DMS53 (cell line): ENCODE results near the gene COL27A1.
A peak's percentile ranks its signal among the peaks of the same experiment; 100 is the strongest.

Source experiments
- DNase-seq: peaks from one replicate; lab custom pipeline; 2025; lab: John Stamatoyannopoulos, UW

The COL27A1 gene

DNA sequence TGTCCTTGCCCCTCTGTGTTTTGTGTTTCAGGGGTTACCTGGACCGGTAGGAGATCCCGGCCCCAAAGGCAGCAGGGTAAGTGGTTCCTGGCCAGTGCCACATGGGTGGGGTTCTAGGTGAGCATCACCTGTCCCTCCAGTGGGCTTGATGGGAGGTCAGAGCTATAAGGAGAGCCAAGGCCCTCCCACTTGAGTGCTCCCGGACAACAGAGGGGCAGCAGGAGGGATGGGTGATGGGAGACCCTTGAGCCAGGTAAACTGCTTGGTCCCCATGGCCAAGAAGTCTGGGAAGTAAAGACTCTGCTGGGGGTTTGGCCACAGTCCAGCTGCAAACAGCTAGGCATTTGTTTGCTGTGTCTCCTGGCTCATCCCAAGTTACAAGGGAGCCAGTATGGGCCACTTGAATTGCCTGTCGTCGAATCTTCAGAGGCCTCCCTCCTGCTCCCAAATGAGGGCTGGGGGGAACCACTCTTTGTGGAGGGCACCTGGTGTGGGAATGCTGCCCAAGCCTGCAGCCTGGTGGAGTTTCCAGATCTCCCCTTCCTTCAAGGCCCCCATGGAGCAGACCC, 51.0 kb downstream of the COL27A1 start:
- no peak for DNase-seq

DNA sequence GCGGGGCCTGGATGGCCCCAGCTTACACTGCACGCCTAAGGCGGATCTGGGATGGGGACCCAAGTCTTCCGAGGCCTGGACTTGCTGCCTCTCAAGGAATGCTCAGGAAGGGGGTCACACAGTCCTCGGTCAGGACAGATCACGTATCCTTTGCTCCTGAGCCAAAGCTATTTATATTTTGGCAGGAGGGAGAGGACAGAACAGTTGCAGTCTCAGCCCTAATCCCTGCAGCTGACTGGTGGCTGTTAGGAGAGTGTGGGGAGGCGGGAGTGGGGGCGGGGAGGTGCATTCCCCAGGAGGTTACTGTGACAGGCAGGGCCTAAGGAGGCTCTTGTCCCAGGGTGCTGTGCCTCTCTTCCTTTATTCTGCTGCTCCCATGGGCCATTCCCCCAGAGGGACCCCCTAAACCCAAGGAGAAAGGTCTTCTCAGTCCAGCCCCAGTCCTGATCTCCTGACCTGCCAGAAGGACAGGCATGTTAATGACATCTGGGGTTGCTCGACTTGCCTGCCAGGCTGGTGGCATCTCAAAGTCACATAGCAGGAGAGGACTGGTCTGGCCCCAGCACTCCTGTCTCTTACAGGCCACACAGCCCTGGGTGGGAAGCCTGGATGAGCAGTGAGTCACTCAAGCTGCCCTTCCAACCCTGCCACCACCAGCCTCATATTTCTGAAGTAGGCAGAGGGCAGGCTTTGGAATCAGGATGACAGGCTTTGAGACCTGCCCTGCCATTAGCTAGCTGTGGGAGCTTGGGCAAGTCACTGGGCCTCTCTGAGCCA, 51.9 kb downstream of the COL27A1 start:
- peak; percentile 13 for DNase-seq

DNA sequence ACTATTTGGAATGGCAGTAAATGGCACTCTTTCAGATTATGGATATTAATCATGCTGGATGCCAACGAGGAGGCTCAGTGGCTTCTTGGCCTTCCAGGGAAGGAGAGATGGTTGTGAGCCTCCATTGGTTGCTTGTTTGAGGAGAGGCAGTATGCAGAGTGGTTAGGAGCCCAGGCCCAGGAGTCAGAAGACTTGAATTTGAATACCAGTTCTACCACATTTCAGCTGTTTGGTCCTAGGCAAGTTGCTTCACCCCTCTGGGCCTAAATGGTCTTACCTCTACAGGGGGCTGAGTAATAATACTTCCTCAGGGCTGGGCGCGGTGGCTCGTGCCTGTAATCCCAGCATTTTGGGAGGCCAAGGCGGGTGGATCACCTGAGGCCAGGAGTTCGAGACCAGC, 52.5 kb downstream of the COL27A1 start:
- no peak for DNase-seq

DNA sequence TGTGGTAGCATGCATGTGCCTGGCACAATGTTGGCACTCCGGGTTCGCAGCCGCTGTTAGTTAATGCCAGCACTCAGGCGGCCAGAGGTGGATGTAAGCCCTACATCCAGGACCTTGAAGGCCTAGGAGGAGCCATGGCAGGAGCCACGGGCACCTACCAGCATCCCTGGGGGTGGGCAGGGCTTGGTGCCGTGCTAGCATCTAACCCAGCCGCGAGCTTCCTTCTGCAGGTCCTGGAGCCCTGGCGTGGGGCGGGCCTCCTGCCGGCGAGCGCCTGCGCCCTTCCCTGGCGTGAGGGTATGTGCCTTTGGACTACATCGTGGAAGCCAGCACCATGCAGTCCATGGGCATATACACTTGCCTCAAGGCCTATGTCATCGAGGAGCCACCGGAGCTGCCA, 53.8 kb downstream of the COL27A1 start:
- DNase-seq: no peak

DNA sequence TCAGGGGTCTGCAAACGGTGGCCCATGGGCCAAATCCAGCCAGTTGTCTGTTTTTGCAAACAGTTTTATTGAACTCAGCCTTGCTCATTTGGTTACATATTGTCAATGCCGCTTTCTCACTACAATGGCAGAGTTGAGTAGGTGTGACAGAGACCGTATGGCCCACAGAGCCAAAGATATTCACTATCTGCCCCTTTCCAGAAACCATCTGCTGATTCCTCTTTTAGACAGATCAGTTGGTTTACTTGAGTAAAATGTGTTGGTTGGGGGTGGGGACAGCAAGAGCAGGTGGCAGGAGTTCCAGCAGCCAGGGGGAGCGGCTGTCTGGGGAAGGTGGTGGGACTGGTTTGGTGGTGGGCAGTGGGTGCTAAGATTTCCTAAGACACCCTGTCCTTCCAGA, 54.8 kb downstream of the COL27A1 start:
- DNase-seq: no peak

DNA sequence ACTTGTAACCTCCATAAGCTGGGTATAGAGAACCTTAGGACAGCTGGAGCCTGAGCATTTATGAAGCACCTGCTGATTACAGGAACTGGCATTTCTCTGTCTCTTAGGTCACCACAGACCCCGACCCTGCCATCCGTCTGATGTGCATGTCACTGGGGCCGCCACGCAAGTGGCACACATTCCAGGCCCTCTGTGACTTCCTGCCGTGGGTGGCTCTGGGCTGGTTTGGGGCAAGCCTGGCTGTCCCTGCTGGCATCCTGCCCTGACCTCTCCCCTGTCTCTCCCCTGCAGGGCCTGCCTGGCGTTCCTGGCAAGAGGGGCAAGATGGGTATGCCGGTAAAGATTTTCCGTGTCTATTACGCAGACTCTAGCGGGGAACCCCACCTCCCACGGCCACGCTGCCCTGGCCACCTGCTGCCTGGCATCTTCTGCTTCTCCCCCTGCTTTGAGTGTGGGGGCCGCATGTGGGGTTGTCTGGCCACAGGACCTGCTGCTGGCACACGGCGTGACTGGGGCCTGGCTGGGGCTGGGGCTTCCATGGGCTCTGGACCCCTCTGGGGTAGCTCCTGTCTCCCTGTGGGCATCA, 55.4 kb downstream of the COL27A1 start:
- no peak for DNase-seq

DNA sequence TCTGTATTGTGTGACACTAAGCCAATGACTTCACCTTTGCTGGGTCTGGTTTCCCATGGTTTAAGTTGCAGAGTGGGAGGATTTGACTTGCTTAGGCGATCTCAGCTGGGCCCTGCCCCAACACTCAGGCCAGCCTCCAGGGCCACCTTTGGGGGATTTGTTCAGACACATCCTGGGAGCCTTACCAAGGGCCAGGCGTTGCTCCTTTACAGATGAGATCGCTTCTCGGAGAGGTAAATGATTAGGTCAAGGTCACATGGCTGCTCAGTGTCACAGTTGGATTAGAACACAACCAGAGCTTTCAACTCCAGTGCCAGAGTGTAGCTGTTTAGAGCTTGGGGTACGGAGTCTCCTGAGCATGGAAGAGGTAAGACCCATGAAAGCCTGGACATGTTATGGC, 57.5 kb downstream of the COL27A1 start:
- no peak for DNase-seq

DNA sequence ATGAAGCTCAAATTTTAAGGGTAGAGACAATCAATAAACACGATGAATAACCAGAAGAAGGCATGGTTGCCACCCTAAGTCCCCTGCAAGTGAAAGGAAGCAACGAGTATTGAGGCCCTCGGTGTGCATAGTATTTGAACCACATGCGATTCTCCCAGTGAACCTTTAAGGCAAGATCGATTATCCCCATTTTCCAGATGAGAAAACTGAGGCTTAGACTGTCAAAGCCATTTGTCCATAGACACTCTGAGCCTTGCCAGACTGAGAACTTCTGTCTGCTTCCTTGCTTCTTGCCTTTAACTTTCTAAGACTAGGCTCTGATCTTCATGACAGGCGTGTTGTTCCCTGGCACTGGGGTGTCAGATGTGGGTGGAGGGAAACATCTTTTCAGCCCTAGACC, 58.2 kb downstream of the COL27A1 start:
- DNase-seq: no peak

DNA sequence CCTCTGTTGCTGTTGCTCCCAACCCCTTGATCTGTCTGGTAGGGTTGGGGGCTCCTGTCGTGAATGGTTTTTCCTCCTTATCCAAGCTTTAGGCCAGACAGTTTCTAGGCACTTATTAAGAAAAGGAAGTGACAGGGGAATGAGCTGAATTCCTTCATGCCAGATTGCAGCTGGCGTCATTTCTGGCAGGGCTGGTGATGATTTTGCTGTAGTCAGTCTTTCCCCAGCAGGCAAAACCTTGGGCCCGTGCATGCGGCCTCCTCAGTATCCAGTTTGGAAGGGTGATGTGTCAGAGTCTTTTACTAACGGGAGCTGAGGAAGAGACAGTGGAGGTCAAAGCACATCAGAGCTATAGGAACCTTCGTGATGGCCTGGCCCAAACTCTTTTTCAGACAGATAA, 58.8 kb downstream of the COL27A1 start:
- DNase-seq: no peak

DNA sequence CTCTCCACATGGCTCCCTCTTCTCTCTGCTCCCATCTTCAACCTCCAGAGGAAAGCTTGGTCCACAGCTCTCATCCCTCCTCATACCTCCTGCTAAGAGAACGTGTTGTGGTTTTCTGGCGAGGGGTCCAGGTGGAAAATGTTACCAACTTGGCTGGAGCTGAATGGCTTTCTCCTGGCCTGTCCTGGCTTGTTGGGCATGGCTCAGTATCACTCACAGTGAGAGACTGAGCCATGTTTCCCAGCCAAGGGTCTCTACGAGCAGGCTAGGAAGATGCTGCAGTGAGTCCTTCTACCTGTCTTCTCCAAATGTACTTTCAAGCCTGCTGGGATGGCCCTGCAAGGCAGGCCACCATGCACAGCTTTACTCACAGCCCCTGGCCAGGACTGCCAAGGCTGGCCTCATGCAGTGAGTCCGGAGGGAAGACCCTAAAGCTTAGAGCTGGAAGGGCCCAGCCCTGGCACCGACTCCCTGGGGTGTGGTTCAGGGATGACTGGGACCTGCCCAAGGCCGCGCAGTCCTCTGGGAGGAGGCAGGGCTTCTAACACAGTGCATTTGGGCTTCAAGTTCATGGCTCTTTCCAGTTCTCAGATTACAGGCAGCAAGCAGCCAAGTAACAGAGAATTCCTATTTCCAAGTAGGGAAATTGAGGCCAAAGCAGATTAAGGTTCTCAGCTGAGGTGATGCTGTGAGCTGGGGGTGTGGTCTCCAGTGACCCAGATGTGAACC, 59.5 kb downstream of the COL27A1 start:
- no peak for DNase-seq

DNA sequence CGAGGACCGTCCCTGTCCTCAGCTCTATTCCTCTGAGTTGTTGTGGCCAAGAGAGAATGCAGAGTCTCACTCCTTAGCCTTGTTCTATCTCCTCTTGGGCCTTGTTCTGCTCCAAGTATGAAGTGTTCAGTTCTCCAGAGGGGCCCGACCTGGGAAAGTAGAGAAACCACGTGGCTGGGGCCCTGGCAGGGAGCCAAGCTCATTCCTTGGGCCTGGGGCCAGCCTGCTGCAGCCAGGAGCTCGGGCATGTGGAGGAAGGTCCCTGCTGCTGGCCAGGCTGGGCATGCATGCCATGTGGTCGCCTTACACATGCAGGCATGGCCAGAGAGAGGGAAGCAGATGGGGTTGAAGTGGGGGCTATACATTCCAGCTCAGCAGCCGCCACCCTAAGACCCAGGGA, 60.7 kb downstream of the COL27A1 start:
- peak; percentile 6 for DNase-seq

DNA sequence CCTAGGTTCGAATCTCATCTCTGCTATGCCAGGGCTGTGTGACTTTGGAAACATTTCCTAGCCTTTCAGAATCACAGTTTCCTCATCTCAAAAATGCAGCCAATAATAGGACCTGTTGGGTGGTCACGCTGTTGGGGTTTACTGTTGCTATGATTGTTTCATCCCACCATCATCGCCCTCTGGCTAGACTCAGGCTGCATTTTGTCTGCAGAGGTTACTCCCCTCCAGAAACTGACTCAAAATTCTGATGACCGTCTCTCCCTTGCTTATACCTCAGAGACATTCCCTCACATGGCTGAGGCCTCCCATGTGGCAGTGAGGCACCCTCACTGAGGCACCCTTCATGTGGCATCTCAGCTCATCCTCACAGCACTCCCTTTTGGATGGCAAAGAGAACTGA, 61.6 kb downstream of the COL27A1 start:
- no peak for DNase-seq

DNA sequence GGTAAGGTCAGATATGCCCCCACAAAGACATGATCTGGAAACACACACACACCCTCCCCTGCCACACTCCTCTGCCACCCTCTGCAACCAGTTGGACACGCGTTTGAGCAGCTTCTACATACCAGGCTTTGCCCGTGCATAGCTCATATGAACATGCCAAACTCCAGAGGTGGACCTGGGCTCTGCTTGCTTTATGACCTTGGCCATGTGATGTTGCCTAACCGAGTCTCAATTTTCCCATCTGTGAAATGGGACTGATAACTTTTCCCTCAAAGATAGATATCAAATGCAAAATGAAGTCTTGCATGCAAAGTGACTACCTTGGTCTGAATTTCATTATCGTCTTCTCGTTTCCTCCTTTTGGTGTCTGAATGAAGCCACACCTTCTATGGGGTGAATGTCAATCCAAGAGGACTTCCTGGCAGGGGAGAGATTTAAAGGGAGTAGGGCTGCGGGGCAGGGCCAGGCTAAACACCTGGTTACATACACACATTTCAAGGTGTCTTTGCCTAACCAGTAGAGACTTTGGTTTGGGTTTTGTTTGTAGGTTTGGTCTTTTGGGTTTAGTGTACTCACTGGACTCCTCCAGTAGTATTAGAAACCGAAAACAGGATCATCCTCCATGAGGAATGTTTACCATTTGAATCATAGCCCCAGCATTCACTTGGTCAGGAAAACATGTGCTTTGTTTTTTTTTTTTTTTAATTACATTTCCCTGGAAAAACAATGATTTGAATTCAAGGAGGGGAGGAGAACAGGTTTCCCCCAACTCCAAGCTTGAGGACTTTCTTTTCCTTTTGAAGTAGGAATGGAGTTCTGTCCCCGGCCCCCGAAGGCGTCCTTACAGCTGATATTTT, 63.2 kb downstream of the COL27A1 start:
- DNase-seq: no peak

DNA sequence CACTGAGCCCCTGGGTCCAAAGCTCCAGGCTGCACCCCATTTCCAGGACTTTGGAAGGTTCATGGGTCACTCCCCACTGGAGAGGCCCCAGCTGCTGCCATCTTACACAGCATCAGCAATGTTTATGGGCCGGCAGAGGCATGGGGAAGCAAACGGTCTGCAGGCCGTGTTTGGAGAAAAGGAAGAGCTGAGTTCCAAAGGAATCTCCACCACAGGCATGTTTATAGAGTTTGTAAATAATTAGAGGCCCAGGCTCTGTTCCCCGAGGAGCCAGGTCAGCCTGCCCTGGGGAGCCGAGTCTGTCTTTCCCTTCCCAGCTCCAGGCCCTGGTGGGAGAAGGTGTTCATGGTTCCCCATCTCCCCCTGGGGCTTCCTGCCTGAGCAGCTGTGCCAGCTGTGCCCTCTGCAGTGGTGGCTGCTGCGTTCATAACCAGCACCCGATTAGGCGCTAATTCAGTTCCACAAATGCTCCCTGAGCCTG, 64.8 kb downstream of the COL27A1 start:
- DNase-seq: no peak

DNA sequence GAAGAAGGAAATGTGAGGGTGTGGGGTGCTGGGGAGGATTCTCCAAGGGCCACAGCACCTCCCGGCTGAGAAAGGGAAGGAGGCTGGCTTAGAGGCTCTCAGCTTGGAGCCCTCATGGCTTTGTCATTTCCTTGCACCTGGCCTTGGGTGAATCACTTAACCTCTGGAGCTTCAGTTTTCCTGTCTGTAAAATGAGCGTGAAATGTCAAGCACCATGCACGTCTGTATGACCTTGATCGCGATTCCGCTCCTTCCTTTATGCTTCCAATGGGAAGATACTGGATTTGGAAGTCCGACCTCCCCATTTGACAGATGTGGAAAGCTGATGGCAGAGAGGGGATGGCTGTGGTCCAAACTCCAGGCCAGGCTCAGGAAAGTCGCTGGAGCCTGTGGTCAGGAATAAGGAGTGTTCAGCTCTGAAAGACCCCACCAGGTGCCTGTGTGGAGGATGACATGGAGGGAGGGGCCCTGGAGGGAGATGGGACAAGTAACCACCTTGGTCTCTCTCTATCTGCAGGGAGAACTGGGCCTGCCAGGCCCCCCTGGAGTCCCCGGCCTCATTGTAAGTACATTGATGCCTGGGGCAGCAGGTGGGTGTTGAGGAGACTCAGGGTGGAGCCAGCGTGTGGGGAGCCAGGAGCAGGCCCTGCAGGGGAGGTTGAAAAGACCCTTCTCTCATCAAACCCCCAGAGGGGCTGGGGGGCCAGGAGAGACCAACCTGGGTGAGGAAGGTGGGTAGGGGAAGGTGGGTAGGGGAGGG, 66.5 kb downstream of the COL27A1 start:
- DNase-seq: peak; percentile 50

DNA sequence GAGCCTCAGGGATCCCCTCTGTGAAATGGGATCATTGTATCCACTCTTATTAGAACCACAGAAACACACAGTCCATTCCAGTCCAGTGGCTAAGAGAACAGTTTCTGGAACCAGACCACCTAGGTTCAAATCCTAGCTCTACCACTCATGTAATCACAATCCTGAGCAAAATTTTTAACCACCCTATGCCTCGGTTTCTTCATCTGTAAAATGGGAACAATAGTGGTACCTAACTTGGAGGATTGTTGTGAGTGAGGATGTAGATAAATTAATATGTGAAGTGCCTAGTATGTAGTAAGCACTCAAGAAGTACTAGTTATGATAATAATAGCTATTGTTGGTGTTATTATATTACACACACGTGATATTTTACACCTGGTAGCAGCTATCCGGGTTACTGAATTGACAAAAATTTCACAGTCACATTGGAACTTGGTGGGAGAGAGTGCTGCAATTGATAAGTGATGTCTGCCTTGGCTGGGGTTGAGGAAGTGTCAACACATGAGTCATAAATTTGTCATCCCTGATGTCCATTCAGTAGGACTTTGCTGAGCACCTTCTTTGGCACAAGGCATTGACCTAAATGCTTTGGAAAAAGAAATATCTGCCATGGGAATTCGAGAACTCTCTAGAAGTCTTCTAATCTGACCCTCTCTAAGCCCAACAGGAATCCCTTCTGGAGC, 68.4 kb downstream of the COL27A1 start:
- DNase-seq: peak; percentile 82

DNA sequence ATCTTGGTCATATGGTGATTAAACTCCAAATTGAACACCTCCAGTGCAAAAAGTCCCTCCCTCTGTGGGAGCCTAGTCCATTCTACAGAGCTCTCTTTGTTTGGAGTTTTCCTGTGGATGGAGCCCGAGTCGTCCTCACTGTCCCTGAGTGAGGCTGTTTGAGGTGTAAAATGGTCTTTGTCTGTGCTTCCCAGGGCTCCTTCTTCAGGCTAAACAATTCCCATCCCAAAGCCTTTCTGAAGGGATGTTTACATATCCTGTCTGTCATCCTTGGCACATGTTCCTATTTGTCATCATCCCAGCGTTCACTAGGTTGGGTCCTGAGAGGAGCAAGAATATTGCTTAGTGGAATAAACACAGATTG, 68.9 kb downstream of the COL27A1 start:
- peak; percentile 74 for DNase-seq

DNA sequence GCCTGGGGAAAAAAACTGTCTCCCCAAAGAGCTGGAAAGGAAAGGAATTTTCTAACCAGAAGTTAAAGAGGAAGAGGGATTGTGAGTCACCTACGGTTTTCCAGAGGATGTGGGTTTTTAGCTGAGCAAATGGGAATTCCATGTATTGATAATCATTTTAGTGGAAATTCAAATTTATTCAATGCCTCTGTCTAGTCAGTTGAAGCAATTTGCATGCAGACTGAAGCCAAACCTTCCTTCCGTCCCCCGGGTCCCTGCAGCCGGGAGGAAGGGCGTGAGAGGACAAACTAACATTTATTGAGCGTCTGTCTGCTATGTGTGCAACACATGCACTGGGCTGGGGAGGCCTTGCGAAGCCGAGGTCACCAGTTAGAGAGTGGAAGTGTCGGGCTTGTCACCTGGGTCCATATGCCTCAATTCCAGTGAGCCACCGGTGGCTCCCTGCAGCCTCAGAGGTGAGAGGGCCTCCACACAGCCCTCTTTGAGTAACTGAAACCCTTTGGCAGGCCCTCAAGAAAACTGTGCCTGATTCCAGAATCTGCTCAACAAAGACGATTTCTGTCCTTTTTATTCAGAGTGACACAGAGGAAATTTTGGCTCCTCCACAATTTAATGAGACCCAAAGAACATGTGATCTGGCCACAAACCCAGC, 70.3 kb downstream of the COL27A1 start:
- no peak for DNase-seq

DNA sequence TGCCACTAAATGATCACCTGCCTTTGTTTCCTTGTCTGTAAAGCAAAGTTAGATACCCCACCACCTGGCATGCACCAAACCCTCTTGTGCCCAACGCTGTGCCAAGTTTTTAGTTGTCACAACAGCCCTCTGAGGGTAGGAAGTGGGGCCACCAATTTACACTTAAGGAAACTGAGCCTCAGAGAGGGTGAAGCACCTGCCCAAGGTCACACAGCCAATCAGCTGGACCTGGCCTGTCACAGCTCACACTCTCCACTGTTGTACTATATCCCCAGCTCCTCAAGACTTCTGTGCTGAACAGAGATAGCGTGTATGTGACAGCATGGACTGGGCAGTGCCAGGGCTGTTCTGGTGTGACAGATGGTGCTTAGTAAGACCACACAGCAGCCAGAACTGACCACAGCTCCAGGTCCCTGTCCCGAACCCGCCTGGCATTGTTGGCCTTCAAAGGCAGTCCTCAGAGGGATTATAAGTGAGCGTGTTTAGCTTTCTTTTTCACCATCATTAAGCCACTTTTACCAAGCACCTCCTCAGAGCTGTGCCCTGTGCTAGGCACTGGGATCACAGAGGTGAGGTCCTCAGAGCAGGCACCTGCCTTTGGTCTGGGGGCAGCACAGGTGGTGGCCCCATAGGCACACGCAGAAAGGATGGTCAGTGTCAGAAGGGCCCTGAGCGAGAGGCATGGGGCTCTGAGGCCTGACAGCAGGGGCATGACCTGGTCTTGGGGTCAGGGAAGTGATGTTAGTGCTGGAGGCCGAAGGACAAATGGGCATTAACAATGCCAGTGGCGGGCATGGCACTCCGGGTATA, 71.1 kb downstream of the COL27A1 start:
- DNase-seq: no peak
